HL-60 (cell line): ENCODE measurements around the gene ABCC5.

Experiments used
- DNase-seq, 2 experiments: peaks; one replicate each; pipeline ENCODE4 v3.0.0-alpha.2; 2010 to 2020; ENCODE audit warnings: low read depth in 1 of 2, low spot score in 1 of 2
- H3K27ac ChIP-seq: fragments of 250-450 bp; sonication (Bioruptor Pico); replicated peaks from 2 replicates; pipeline ENCODE4 v1.5.1; 2020; ENCODE audit warnings: mild to moderate bottlenecking, moderate library complexity
- H3K27me3 ChIP-seq: fragments of 250-450 bp; sonication (Bioruptor Pico); 2 replicates; pipeline ENCODE4 v1.5.1; 2021; ENCODE audit warnings: mild to moderate bottlenecking, moderate library complexity; ENCODE audit not compliant: insufficient read depth, poor library complexity, severe bottlenecking
- H3K4me3 ChIP-seq: replicated peaks from 2 replicates; pipeline ENCODE4 v1.5.1; 2011; ENCODE audit warnings: mild to moderate bottlenecking, control low read depth, low read length; ENCODE audit not compliant: insufficient read depth
- GABPA ChIP-seq: IDR thresholded peaks from 2 replicates; pipeline ENCODE4 v1.6.1; 2012; ENCODE audit warnings: low read depth
- POLR2AphosphoS5 ChIP-seq: IDR thresholded peaks from 2 replicates; pipeline ENCODE4 v1.6.1; 2012; ENCODE audit warnings: low read depth
- SPI1 ChIP-seq: IDR thresholded peaks from 2 replicates; pipeline ENCODE4 v1.6.1; 2012; ENCODE audit warnings: low read depth, mild to moderate bottlenecking, borderline replicate concordance
- TF ChIP-seq, protein P1 (sequence below): IDR thresholded peaks from 2 replicates; pipeline ENCODE4 v1.6.1; 2012; ENCODE audit warnings: low read depth; ENCODE audit not compliant: insufficient replicate concordance
- TF ChIP-seq, protein P2 (sequence below): IDR thresholded peaks from one replicate; pipeline ENCODE4 v1.5.1; 2011; ENCODE audit warnings: low read length, control low read depth, inconsistent platforms; ENCODE audit not compliant: insufficient read depth

ABCC5 gene

GRCh38 chr3:183943739-183944138 lies 73.9 kb downstream of the ABCC5 start:
- Histone ChIP-seq H3K27ac (no peak overlapping the region), H3K4me3 (no peak overlapping the region), H3K27me3 (no peaks in the 10 kb centered on the region)
- no peak for DNase-seq
- TF ChIP-seq, protein P1, sequence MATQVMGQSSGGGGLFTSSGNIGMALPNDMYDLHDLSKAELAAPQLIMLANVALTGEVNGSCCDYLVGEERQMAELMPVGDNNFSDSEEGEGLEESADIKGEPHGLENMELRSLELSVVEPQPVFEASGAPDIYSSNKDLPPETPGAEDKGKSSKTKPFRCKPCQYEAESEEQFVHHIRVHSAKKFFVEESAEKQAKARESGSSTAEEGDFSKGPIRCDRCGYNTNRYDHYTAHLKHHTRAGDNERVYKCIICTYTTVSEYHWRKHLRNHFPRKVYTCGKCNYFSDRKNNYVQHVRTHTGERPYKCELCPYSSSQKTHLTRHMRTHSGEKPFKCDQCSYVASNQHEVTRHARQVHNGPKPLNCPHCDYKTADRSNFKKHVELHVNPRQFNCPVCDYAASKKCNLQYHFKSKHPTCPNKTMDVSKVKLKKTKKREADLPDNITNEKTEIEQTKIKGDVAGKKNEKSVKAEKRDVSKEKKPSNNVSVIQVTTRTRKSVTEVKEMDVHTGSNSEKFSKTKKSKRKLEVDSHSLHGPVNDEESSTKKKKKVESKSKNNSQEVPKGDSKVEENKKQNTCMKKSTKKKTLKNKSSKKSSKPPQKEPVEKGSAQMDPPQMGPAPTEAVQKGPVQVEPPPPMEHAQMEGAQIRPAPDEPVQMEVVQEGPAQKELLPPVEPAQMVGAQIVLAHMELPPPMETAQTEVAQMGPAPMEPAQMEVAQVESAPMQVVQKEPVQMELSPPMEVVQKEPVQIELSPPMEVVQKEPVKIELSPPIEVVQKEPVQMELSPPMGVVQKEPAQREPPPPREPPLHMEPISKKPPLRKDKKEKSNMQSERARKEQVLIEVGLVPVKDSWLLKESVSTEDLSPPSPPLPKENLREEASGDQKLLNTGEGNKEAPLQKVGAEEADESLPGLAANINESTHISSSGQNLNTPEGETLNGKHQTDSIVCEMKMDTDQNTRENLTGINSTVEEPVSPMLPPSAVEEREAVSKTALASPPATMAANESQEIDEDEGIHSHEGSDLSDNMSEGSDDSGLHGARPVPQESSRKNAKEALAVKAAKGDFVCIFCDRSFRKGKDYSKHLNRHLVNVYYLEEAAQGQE = no peak
- TF ChIP-seq POLR2AphosphoS5 (no peak), GABPA (no peak), SPI1 (no peak)
- TF ChIP-seq, protein P2, sequence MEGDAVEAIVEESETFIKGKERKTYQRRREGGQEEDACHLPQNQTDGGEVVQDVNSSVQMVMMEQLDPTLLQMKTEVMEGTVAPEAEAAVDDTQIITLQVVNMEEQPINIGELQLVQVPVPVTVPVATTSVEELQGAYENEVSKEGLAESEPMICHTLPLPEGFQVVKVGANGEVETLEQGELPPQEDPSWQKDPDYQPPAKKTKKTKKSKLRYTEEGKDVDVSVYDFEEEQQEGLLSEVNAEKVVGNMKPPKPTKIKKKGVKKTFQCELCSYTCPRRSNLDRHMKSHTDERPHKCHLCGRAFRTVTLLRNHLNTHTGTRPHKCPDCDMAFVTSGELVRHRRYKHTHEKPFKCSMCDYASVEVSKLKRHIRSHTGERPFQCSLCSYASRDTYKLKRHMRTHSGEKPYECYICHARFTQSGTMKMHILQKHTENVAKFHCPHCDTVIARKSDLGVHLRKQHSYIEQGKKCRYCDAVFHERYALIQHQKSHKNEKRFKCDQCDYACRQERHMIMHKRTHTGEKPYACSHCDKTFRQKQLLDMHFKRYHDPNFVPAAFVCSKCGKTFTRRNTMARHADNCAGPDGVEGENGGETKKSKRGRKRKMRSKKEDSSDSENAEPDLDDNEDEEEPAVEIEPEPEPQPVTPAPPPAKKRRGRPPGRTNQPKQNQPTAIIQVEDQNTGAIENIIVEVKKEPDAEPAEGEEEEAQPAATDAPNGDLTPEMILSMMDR = no peak

GRCh38 chr3:183941216-183941615 lies 76.5 kb downstream of the ABCC5 start:
- H3K27me3 ChIP-seq = no peaks in the 10 kb centered on the region
- TF ChIP-seq, protein P1 = no peak
- TF ChIP-seq POLR2AphosphoS5 = no peak
- no peak for TF ChIP-seq GABPA
- no peak for TF ChIP-seq SPI1
- TF ChIP-seq, protein P2 = no peak
- no peak overlapping the region for H3K4me3 ChIP-seq
- no peak for DNase-seq
- H3K27ac ChIP-seq = no peak overlapping the region

DNA sequence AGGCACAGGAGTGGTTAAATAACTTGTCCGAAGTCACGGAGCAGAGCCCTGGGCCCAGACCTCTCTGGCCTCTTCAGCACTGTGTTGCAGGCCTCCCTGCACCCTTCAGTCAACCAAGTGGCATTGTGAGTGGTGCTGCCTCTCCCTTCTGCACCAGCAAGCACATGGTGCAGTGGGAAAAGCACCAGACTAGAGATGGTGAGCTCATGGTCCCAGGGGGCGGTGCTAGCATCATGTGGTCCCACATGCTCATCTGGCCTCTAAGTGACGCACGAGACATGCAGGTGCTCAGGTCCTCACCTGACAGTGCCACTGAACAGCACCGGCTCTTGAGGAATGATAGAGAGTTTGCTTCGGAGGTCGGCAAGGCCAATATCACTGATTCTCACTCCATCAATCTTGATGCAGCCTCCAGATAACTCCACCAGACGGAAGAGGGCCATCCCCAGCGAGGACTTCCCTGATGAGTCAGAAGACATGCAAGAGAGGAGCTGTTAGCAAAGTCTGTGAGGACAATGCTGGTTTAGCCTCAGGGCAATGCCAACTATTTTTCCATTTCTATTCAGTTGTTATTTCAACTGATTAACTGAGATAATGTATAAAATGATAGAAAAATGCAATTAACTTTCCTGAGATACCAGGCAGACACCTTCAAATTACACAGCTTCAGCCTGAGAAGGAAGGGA lies 79.9 kb downstream of the ABCC5 start:
- no peak for DNase-seq
- Histone ChIP-seq H3K27me3 (no peaks in the 10 kb centered on the region), H3K4me3 (no peak overlapping the region), H3K27ac (no peak overlapping the region)
- TF ChIP-seq SPI1 = no peak
- TF ChIP-seq, protein P2 = no peak
- TF ChIP-seq, protein P1 = no peak
- TF ChIP-seq GABPA = no peak
- no peak for TF ChIP-seq POLR2AphosphoS5
